ENCODE results near the gene GABRD. TPM values are rescaled to one million over a fixed set of nuclear protein-coding genes. Genes with fewer than 3 reads are reported as not detected.

GABRD gene
- total RNA-seq, 2 donors from 2014 or later = not detected

DNA sequence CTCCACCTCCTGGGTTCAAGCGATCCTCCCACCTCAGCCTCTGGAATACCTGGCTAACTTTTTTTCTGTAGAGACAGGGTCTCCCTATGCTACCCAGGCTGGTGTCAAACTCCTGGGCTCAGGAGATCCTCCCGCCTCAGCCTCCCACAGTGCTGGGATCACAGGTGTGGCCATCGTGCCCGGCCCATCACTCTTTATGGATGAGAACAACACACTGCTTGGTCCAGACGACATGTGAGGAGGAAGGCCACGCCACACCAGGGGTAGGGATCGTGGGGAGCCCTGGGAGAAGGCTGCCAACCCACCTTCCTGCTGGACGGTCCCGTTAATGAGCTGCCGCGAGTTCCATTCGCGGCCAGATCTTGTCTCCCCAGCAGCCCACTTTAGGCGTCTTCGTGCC is 5.0 kb upstream of the GABRD start:
- H3K27ac Mint-ChIP-seq = no peak overlapping the region
- H3K4me3 ChIP-seq (ENCODE audit: low read length) = no peak overlapping the region
- no peaks in the 10 kb centered on the region for H3K36me3 ChIP-seq (ENCODE audit: control insufficient read depth, insufficient read depth, low read length)
- peaks cover 21% of the 10 kb centered on the region for H3K27me3 Mint-ChIP-seq (ENCODE audit: insufficient read depth)
- TF ChIP-seq, protein P1, sequence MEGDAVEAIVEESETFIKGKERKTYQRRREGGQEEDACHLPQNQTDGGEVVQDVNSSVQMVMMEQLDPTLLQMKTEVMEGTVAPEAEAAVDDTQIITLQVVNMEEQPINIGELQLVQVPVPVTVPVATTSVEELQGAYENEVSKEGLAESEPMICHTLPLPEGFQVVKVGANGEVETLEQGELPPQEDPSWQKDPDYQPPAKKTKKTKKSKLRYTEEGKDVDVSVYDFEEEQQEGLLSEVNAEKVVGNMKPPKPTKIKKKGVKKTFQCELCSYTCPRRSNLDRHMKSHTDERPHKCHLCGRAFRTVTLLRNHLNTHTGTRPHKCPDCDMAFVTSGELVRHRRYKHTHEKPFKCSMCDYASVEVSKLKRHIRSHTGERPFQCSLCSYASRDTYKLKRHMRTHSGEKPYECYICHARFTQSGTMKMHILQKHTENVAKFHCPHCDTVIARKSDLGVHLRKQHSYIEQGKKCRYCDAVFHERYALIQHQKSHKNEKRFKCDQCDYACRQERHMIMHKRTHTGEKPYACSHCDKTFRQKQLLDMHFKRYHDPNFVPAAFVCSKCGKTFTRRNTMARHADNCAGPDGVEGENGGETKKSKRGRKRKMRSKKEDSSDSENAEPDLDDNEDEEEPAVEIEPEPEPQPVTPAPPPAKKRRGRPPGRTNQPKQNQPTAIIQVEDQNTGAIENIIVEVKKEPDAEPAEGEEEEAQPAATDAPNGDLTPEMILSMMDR (conservative IDR thresholded peaks at IDR 0.05) = no peak
- DNase-seq = no peak
- H3K4me1 Mint-ChIP-seq = no peaks in the 10 kb centered on the region
- no peaks in the 10 kb centered on the region for H3K9me3 ChIP-seq (ENCODE audit: control insufficient read depth, low read length)
- no peaks in the 10 kb centered on the region for H3K36me3 Mint-ChIP-seq (ENCODE audit: low read depth)
- H3K9me3 Mint-ChIP-seq = no peaks in the 10 kb centered on the region
- H3K9ac ChIP-seq (ENCODE audit: extremely low read depth, low read length, poor library complexity, severe bottlenecking) = no peak overlapping the region
- no peak overlapping the region for H3K27ac ChIP-seq (ENCODE audit: low read depth, low read length)
- WGBS, 2 experiments (ENCODE audit: insufficient coverage in 1 of 2, insufficient read length in 1 of 2) = 93% methylated on average over 13 to 15 of the region's 15 CpGs
- H3K4me3 Mint-ChIP-seq = no peak overlapping the region
- H3K27me3 ChIP-seq (ENCODE audit: control insufficient read depth, insufficient read depth, low read length, poor library complexity, severe bottlenecking) = peaks cover 30% of the 10 kb centered on the region
- H3K4me1 ChIP-seq (ENCODE audit: control insufficient read depth, insufficient read depth, low read length) = no peaks in the 10 kb centered on the region

DNA sequence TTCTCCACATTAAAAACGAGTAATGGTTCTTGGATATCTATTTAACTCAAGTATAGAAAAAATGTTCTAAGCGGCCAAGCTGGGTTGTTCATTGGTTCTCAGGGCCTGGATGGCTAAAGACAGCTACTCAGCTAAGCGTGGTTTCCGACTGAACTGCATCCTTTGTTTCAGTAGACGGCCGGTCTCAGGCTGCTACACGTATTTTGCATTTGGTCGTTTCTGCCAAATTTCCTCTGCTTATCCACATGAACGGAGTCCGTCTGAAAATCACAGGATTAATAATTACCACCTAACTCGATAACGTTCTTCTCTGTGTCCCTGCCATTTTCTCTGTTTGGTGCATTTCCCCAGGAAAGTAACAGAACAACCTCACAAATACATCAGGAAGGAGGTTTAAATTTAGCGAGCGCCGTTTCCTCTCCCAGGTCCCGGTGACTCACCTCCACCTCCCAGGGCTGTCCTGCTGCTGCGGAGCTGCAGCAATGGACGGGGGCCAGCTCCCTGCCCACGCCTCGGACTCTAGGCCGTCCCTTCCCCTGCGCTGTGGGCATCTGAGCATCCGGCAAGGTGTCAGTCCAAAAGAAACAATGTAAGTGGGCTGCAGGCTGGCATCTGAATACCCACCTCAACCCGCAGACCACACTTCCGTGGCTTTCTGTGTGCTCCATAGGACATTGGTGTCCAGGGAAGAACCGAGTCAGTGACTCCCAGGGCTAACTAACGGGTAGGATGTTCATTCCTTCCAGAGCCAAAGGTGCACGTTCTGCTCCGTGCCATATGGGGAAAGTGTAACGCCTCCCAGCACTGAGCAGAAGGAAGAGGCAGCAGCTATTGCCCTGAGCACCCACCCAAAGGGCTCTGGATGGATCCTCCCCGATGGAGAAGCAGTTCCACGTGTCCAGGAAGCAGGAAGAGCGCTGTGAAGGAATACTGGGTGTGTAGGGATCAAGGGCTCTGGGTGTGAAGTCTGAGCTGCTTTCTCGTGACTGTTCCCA is 4.1 kb upstream of the GABRD start:
- Histone ChIP-seq H3K4me3 (ENCODE audit: low read length) (no peak overlapping the region), H3K27me3 (ENCODE audit: control insufficient read depth, insufficient read depth, low read length, poor library complexity, severe bottlenecking) (peaks cover 35% of the 10 kb centered on the region), H3K27ac (ENCODE audit: low read depth, low read length) (no peak overlapping the region), H3K36me3 (ENCODE audit: control insufficient read depth, insufficient read depth, low read length) (no peaks in the 10 kb centered on the region), H3K9me3 (ENCODE audit: control insufficient read depth, low read length) (no peaks in the 10 kb centered on the region), H3K9ac (ENCODE audit: extremely low read depth, low read length, poor library complexity, severe bottlenecking) (no peak overlapping the region), H3K4me1 (ENCODE audit: control insufficient read depth, insufficient read depth, low read length) (no peaks in the 10 kb centered on the region)
- H3K27ac Mint-ChIP-seq = no peak overlapping the region
- H3K36me3 Mint-ChIP-seq (ENCODE audit: low read depth) = no peaks in the 10 kb centered on the region
- DNase-seq = no peak
- H3K4me1 Mint-ChIP-seq = no peaks in the 10 kb centered on the region
- TF ChIP-seq, protein P1 (conservative IDR thresholded peaks at IDR 0.05) = no peak
- WGBS, 2 experiments (ENCODE audit: insufficient coverage in 1 of 2, insufficient read length in 1 of 2) = 80 to 81% methylated on average over 29 to 34 of the region's 34 CpGs
- H3K9me3 Mint-ChIP-seq = no peaks in the 10 kb centered on the region
- no peak overlapping the region for H3K4me3 Mint-ChIP-seq
- peaks cover 25% of the 10 kb centered on the region for H3K27me3 Mint-ChIP-seq (ENCODE audit: insufficient read depth)

DNA sequence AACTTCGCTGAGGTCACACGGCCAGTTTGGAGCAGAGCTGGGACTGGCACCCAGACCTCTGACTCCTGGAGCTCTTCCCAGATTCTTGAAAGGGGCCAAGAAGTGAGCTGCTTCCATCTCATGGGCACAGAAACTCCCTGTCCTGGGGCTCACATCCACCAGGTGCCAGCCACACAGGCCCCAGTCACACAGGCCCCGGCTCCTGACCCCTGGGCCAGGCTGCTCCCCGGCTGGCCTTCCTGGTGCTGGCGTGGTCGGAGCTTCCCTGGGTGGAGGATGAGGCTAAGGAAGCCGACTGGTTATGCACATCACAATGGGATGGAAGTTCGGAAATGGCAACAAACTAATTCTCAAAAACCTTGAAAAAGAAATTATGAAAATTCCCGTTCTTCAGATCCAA is 3.0 kb upstream of the GABRD start:
- Histone ChIP-seq H3K27ac (ENCODE audit: low read depth, low read length) (no peak overlapping the region), H3K9me3 (ENCODE audit: control insufficient read depth, low read length) (no peaks in the 10 kb centered on the region), H3K36me3 (ENCODE audit: control insufficient read depth, insufficient read depth, low read length) (no peaks in the 10 kb centered on the region), H3K4me1 (ENCODE audit: control insufficient read depth, insufficient read depth, low read length) (no peaks in the 10 kb centered on the region), H3K9ac (ENCODE audit: extremely low read depth, low read length, poor library complexity, severe bottlenecking) (no peak overlapping the region), H3K4me3 (ENCODE audit: low read length) (no peak overlapping the region), H3K27me3 (ENCODE audit: control insufficient read depth, insufficient read depth, low read length, poor library complexity, severe bottlenecking) (peaks cover 46% of the 10 kb centered on the region)
- 88 to 93% methylated on average over 8 to 9 of the region's 9 CpGs for WGBS, 2 experiments (ENCODE audit: insufficient coverage in 1 of 2, insufficient read length in 1 of 2)
- TF ChIP-seq, protein P1 (conservative IDR thresholded peaks at IDR 0.05) = no peak
- no peak overlapping the region for H3K27ac Mint-ChIP-seq
- H3K4me3 Mint-ChIP-seq = no peak overlapping the region
- H3K27me3 Mint-ChIP-seq (ENCODE audit: insufficient read depth) = peaks cover 36% of the 10 kb centered on the region
- no peaks in the 10 kb centered on the region for H3K4me1 Mint-ChIP-seq
- no peaks in the 10 kb centered on the region for H3K9me3 Mint-ChIP-seq
- no peaks in the 10 kb centered on the region for H3K36me3 Mint-ChIP-seq (ENCODE audit: low read depth)
- DNase-seq = no peak

All from endodermal cell (in vitro differentiated cells).